ENCODE data around the gene OVCA2. TPM values are rescaled to one million over a fixed set of nuclear protein-coding genes. Genes with fewer than 3 reads are reported as not detected.

Gene OVCA2
- total RNA-seq, 4 donors from 2014 or later: 5.4 to 73.3 (median 36.9) TPM

- TF ChIP-seq CTCF (IDR thresholded peaks at IDR 0.05): peak in 2 of 5 experiments; percentile 16 to 41
- peak in 2 of 3 donors; percentile 34 to 36 for TF ChIP-seq POLR2AphosphoS5 (IDR thresholded peaks at IDR 0.05)
- no peak for TF ChIP-seq POLR2A (IDR thresholded peaks at IDR 0.05)
- no peaks in the 10 kb centered on the region for H3K36me3 ChIP-seq
- DNase-seq: peak; percentile 56
- in situ Hi-C loops (cut with MboI; ENCODE audit: low pct_ligation_motif_present in 1 of 4, low pct_unique_long_range_greater_than_20kb in 1 of 4, low sequenced_read_pairs in 3 of 4) (no loop called here), intact Hi-C loops (cut with DNase I; ENCODE audit: low total_unique reads) (no loop called here)
- H3K4me1 ChIP-seq: peaks cover 6 to 60% (median 41%) of the 10 kb centered on the region in 4 donors
- 44 to 52% methylated on average over 2 of the region's 2 CpGs for WGBS, 2 donors (ENCODE audit: low coverage in 1 of 2)
- H3K4me3 ChIP-seq: no peak overlapping the region
- peak overlapping the region; percentile 85 to 91 (median 90) for H3K27ac ChIP-seq
- H3K27me3 ChIP-seq: no peaks in the 10 kb centered on the region
- no peaks in the 10 kb centered on the region for H3K9me3 ChIP-seq
These were observed 49.1 kb downstream of the OVCA2 start for GRCh38 chr17:2090804-2091534.

GRCh38 chr17:2092253-2092652 lies 50.4 kb downstream of the OVCA2 start:
- no peaks in the 10 kb centered on the region for H3K36me3 ChIP-seq
- H3K27ac ChIP-seq: peak overlapping the region; percentile 1 to 91 (median 50)
- no peak for DNase-seq
- H3K4me3 ChIP-seq: no peak overlapping the region
- H3K9me3 ChIP-seq: no peaks in the 10 kb centered on the region
- in situ Hi-C loops (cut with MboI; ENCODE audit: low pct_ligation_motif_present in 1 of 4, low pct_unique_long_range_greater_than_20kb in 1 of 4, low sequenced_read_pairs in 3 of 4): no loop called here
- 82% methylated on average over 4 of the region's 4 CpGs; no CpG with 5 or more reads in 1 of the 2 donors for WGBS, 2 donors (ENCODE audit: low coverage in 1 of 2)
- TF ChIP-seq EP300 (IDR thresholded peaks at IDR 0.05; ENCODE audit: low read depth): no peak
- peaks cover 3 to 47% (median 33%) of the 10 kb centered on the region in 4 donors for H3K4me1 ChIP-seq
- H3K27me3 ChIP-seq: no peaks in the 10 kb centered on the region
- intact Hi-C loops (cut with DNase I; ENCODE audit: low total_unique reads): no loop called here

Small RNA genes lying within 50 kb of the gene (small RNA-seq; reads per million reads assigned to genes)
- gene AC090617.9 (0 reads per million in 4 donors), gene MIR132 (6.2 to 37.4 (median 33.1) reads per million in 4 donors), gene MIR212 (1.8 to 15.7 (median 7.7) reads per million in 4 donors), gene OVCA2 (0 reads per million in 4 donors)

Other genes with a start within 250 kb of the OVCA2 start
- gene SMYD4, start 212.1 kb upstream of the OVCA2 start, total RNA-seq: 10 to 100 TPM in 2 of 4 donors, 1 to 10 TPM in 2; 4.1 to 14.8 (median 9.0) TPM
- gene RPA1, start 212.0 kb upstream of the OVCA2 start, total RNA-seq: 100 to 1,000 TPM in 1 of 4 donors, 10 to 100 TPM in 2, 1 to 10 TPM in 1; 6.4 to 160 (median 23.9) TPM
- under 1 TPM in 3 of 4 donors, not detected in 1; 0.27 to 0.60 (median 0.48) TPM for gene RTN4RL1, start 16.7 kb upstream of the OVCA2 start, total RNA-seq
- gene DPH1, start 11.9 kb upstream of the OVCA2 start, total RNA-seq: 10 to 100 TPM; 32.4 to 88.8 (median 58.9) TPM
- gene HIC1, start 13.1 kb downstream of the OVCA2 start, total RNA-seq: 10 to 100 TPM in 2 of 4 donors, 1 to 10 TPM in 2; 9.1 to 32.5 (median 14.7) TPM

Measured in transverse colon (tissue), 4 donors.